Measurements from ENCODE around the gene TMEM218. TPM values are rescaled to one million over a fixed set of nuclear protein-coding genes. Genes with fewer than 3 reads are reported as not detected.

The TMEM218 gene
- total RNA-seq, 1 donor from 2014 or later, result 15.8 TPM

DNA sequence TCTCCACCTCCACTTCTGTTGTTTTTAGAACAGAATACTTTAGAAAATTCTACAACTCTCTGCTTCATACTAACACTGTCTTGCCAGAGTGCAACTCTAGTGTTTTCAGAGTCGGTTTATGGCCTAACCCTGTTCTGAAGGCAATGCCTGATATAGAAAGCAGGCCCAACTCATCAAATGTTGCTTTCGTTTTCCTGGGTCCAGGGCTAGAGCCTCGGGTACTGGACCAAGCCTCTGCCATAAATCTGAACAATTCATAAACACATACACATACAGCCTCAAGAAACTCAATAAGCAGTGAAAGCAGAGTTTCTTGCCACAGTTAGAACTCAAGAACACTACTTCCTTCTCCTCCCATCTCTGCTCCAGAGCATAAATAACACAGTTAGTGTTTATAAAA, 9.8 kb downstream of the TMEM218 start:
- H3K4me3 Mint-ChIP-seq (ENCODE audit: unreplicated experiment), result no peak overlapping the region
- peaks cover 4% of the 10 kb centered on the region for H3K36me3 Mint-ChIP-seq (ENCODE audit: unreplicated experiment)

DNA sequence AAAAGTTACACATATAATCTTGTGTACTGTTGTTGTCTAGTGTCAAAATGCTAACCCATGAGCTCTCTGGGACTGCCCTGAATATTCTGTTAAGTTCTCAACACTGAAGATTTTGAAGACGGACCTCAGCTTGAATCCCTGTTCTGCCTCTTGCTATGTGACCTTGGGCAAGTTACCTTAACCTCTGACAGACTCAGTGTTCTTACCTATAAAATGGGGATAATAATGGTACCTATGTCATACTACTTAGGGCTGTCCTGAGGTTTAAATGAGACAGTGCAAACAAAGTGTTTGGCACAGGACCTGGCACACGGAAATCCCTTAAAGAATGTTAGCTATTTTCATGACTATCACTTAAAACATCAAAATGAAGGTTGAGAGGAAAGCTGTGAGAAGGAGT, 11.3 kb downstream of the TMEM218 start:
- H3K4me1 Mint-ChIP-seq (ENCODE audit: low read depth, unreplicated experiment), result no peaks in the 10 kb centered on the region
- H3K36me3 Mint-ChIP-seq (ENCODE audit: unreplicated experiment), result peaks cover 4% of the 10 kb centered on the region
- TF ChIP-seq, protein P1, sequence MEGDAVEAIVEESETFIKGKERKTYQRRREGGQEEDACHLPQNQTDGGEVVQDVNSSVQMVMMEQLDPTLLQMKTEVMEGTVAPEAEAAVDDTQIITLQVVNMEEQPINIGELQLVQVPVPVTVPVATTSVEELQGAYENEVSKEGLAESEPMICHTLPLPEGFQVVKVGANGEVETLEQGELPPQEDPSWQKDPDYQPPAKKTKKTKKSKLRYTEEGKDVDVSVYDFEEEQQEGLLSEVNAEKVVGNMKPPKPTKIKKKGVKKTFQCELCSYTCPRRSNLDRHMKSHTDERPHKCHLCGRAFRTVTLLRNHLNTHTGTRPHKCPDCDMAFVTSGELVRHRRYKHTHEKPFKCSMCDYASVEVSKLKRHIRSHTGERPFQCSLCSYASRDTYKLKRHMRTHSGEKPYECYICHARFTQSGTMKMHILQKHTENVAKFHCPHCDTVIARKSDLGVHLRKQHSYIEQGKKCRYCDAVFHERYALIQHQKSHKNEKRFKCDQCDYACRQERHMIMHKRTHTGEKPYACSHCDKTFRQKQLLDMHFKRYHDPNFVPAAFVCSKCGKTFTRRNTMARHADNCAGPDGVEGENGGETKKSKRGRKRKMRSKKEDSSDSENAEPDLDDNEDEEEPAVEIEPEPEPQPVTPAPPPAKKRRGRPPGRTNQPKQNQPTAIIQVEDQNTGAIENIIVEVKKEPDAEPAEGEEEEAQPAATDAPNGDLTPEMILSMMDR (IDR thresholded peaks at IDR 0.05; ENCODE audit: partially characterized antibody, unreplicated experiment), result no peak

More for the DNA sequence above, 9.8 kb downstream of the TMEM218 start:
- H3K27ac Mint-ChIP-seq (ENCODE audit: unreplicated experiment), result no peak overlapping the region
- no peak for DNase-seq
- no peaks in the 10 kb centered on the region for H3K4me1 Mint-ChIP-seq (ENCODE audit: low read depth, unreplicated experiment)
- TF ChIP-seq, protein P1 (IDR thresholded peaks at IDR 0.05; ENCODE audit: partially characterized antibody, unreplicated experiment), result no peak
- H3K27me3 Mint-ChIP-seq (ENCODE audit: unreplicated experiment), result no peaks in the 10 kb centered on the region
- H3K9me3 Mint-ChIP-seq (ENCODE audit: unreplicated experiment), result peaks cover 2% of the 10 kb centered on the region

DNA sequence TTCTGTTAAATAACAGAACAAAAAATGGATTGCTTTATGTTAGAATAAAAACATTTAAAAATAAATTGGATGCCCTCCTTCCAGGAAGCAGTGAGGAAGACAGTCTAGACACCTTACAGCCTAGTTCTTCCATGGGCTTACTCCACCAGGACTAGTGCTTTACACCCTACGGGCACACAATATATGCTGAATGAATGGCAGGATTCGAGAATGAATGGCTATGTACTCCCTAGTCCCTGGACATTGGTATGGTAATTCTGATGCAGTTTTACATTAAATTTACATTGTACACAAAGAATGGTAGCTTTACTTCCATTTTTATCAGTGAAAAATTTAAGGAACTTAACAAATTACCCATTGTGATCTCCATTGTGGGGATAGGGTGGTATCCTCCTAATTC, 16.7 kb downstream of the TMEM218 start:
- TF ChIP-seq, protein P1 (IDR thresholded peaks at IDR 0.05; ENCODE audit: partially characterized antibody, unreplicated experiment), result no peak
- peaks cover 7% of the 10 kb centered on the region for H3K4me1 Mint-ChIP-seq (ENCODE audit: low read depth, unreplicated experiment)
- DNase-seq, result no peak
- no peak overlapping the region for H3K27ac Mint-ChIP-seq (ENCODE audit: unreplicated experiment)
- H3K27me3 Mint-ChIP-seq (ENCODE audit: unreplicated experiment), result no peaks in the 10 kb centered on the region
- H3K9me3 Mint-ChIP-seq (ENCODE audit: unreplicated experiment), result no peaks in the 10 kb centered on the region
- H3K4me3 Mint-ChIP-seq (ENCODE audit: unreplicated experiment), result no peak overlapping the region
- no peaks in the 10 kb centered on the region for H3K36me3 Mint-ChIP-seq (ENCODE audit: unreplicated experiment)

More for the DNA sequence above, 11.3 kb downstream of the TMEM218 start:
- H3K27me3 Mint-ChIP-seq (ENCODE audit: unreplicated experiment), result no peaks in the 10 kb centered on the region
- DNase-seq, result no peak
- H3K9me3 Mint-ChIP-seq (ENCODE audit: unreplicated experiment), result peaks cover 2% of the 10 kb centered on the region
- no peak overlapping the region for H3K4me3 Mint-ChIP-seq (ENCODE audit: unreplicated experiment)
- H3K27ac Mint-ChIP-seq (ENCODE audit: unreplicated experiment), result no peak overlapping the region

DNA sequence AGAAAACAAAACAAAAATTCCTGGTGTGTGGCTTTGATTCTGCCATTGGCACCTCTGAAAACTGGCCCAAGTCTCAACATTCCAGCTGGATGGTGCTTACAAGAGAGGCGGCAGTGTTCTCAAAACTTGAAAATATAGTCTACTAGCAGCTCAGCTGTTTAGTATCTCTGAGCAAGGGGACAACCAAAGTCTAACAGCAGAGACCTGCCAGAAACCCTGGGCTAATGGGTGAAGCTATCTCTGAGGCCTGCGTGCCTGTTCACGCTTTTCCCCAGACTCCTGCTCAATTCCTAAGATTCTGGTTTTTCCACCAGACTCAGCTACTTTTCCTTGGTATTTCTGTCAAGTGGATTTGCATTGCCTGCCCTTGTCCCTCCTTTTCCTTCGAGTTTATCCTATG, 17.9 kb downstream of the TMEM218 start:
- TF ChIP-seq, protein P1 (IDR thresholded peaks at IDR 0.05; ENCODE audit: partially characterized antibody, unreplicated experiment), result no peak

DNA sequence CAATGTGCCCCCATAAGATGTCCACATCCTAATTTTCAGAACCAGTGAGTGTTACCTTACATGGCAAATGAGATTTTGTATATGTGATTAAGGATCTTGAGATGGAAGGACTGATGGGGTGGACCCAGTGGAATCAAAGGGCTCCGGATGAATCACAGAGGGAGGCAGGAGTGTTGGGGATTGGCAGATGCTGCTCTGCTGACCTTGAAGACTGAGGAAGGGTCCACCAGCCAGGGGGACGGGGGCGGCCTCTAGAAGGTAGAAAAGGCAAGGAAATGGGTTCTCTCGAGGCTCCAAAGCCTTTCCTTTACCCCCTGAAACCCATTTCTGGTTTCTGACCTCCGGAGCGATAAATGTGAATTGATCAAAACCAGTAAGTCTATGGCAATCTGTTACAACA, 18.8 kb downstream of the TMEM218 start:
- DNase-seq, result no peak
- Mint-ChIP-seq H3K36me3 (ENCODE audit: unreplicated experiment) (no peaks in the 10 kb centered on the region), H3K27me3 (ENCODE audit: unreplicated experiment) (no peaks in the 10 kb centered on the region), H3K4me3 (ENCODE audit: unreplicated experiment) (no peak overlapping the region), H3K27ac (ENCODE audit: unreplicated experiment) (no peak overlapping the region), H3K4me1 (ENCODE audit: low read depth, unreplicated experiment) (peaks cover 7% of the 10 kb centered on the region), H3K9me3 (ENCODE audit: unreplicated experiment) (no peaks in the 10 kb centered on the region)
- TF ChIP-seq, protein P1 (IDR thresholded peaks at IDR 0.05; ENCODE audit: partially characterized antibody, unreplicated experiment), result no peak

More for the DNA sequence above, 17.9 kb downstream of the TMEM218 start:
- no peaks in the 10 kb centered on the region for H3K9me3 Mint-ChIP-seq (ENCODE audit: unreplicated experiment)
- H3K27me3 Mint-ChIP-seq (ENCODE audit: unreplicated experiment), result no peaks in the 10 kb centered on the region
- no peak overlapping the region for H3K4me3 Mint-ChIP-seq (ENCODE audit: unreplicated experiment)
- no peaks in the 10 kb centered on the region for H3K36me3 Mint-ChIP-seq (ENCODE audit: unreplicated experiment)
- peaks cover 7% of the 10 kb centered on the region for H3K4me1 Mint-ChIP-seq (ENCODE audit: low read depth, unreplicated experiment)
- H3K27ac Mint-ChIP-seq (ENCODE audit: unreplicated experiment), result no peak overlapping the region
- no peak for DNase-seq
